ENCODE results near the gene AFAP1L1.

The AFAP1L1 gene

DNA sequence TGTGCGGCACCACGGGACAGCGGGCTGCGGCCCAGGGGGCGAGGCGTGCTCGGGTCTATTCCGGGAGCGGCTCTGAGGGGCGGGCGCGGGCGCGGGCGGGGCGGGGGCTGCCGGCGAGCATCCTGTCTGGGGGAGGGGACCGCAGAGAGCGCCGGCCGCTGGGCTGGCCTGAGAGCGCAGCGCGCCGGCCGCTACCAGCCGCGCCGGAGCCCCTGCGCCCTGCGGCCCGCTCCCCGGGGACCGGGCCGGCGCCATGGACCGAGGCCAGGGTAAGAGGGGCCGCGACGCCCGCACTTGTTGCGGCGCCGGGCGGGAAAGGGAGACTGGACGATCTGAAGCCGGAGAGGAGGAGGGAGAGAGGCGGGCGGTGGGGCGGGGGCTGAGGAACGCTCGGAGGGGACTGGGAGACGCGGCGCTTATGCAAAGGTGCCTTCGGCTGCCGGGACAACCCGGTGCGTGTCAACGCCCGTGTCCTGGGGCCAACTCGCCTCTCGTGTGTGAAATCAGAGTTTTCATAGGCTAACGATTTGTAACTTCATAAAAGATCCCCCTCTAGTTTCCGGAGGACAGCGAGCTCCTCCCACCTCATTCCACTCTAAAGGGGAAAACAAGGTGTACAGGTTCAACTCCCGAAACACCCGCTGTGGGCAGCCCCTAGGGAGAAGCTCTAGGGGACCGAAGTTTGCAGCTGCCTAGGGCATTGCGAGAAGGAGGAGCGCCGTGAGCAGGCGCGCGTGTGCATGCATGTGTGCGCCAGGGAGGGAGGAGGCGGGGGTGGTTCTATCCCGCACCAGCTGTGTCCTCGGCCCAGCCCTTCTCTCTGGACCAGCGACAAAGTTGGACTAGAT is at the start of gene AFAP1L1:
TSS of gene AFAP1L1 (plus strand) at position 144 of the 848 bp plus-strand sequence. CDS start at position 254, 110 bp downstream.
- DNase-seq: peak; percentile 35

DNA sequence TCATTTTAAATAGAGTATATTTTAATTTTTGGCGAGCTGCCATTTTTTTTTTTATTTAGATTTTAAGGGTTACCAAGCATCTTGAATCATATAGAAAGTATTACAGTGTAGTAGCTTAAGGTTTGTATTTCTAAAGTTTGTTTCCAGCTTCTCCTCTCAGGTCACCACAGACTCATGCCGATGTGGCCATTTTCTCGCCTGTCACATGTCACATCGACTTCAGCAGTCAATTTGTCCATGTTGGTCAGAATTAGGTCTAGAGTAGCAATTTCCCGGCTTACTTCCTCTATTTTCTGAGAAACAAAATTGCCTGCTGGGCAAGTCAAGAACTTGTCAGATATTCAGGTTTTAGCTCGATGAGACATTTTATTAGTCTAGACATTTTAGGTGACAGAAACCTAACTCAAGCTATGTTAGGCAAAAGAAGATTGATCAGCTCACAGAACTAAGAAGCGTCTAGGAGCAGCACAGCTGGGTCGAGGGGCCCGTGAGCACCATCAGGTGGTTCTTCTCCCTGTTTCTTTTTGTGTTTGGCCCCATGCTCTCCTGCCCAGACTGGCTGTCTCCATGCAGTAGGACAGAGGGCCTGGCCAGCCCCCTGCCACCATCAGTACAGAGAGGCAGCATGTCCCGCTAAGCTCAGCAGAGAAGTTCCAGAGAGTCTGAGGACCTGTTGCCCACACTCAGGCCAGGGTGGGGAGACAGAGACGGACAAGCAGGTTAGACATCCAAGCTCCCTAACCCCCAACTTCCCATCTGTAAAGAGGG is 48.4 kb upstream of the AFAP1L1 start:
- no peak for DNase-seq

DNA sequence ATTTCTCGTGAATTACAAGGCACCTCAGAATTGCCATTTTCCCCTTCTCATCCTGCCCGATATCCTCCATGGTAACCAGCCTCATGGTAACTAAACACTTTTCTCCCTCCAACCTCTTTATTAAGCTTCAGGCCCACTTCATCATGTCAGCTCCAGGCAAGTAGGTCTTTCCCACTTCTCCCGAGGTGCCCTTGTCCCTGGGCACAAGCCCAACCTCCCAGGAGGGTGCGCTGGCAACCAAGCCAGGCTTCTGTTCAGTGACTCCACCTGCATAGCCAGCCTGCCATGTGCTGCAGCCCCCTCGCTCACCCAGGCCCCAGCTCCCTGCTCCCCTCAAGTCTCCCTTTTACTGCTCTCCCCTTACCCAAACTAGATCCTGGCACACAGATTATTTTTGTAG is 47.4 kb upstream of the AFAP1L1 start:
- DNase-seq: no peak

DNA sequence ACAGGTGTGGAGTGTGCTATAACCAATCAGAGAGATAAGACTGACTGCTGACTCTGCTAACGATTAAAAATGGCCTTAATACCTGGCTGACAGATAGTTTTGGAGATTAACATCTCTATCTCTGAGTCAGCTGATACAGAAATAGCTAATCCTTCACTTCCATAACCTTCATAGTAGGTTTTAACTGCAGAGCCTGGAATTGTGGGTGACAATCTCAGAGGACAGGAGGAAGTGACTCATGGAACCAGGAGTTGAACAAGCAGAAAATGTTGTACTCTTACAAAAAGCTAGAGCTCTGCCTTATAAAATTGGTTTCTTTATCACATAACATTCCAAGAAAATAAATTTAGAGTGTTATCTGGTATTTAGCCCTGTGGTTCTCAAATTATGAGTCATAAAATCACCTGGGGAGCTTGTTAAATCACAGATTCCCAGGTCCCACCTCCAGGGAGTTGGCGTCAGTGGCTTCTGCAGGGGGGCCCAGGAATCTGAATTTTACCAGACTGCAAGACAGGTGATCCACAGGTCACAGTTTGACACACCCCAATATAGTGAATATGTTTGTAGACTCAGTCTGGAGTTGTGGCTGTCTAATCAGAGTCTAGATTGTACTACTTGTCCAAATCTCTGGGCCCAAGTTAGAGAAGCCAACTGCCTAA is 44.4 kb upstream of the AFAP1L1 start:
- no peak for DNase-seq

DNA sequence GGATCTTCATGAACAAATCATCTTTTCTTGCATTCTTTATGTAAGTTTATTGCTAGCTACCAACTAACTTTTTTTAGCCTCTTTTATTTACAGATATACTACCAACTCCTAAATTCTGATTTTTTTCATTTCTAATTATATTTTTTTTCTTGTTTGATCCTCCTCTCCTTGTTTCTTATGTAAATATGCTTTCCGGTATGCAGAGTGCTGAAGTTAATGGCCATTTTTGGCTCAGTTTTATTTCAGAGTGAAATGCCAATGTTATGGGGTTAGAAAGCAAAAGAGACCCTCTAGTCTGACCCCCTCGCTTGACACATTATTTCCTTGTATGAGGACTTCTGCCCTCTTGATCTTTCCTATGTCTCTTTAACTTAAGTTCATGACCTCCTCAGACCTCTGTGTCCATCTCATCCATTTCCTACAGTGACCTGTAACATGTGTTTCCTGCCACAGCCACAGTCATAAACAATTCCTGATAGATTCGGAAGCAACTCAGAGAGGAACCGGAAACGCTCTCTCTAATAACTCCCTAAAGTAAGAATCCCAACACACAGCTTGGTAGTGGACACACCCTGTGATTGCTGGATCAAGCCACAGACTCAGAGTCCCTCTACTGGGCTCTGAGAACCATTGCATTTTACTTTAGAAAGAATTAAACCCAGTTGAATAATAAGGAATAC is 42.9 kb upstream of the AFAP1L1 start:
- DNase-seq: no peak

DNA sequence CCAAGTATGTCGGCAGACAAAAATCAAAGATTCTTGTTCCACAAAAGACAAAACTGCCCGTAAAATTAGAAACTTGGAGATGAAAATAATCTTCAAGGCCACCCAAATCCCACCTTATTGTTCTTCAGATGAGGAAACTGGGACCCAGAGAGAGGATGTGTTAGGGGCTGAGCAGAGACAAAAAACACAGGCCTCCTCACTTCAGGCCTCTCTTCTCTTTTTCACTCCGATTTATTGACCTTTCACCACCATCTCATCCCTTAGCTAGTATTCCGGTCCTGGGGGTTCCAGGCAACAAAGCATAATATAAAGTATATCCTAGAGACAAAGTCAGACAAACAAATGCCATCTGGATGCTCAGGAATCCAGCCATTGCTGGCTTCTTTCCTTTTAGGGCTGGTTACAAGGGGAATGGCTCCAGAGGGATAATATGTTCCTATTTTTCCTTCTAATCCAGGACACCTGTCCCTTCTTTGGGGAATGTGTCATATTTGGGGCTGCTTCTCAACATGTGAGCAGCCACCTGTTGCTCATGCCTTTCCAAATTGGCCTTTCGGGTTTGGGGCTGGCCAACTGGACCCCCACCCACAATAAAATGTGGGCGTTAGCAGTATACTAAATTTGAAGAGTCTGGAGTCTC is 42.2 kb upstream of the AFAP1L1 start:
- DNase-seq: no peak

DNA sequence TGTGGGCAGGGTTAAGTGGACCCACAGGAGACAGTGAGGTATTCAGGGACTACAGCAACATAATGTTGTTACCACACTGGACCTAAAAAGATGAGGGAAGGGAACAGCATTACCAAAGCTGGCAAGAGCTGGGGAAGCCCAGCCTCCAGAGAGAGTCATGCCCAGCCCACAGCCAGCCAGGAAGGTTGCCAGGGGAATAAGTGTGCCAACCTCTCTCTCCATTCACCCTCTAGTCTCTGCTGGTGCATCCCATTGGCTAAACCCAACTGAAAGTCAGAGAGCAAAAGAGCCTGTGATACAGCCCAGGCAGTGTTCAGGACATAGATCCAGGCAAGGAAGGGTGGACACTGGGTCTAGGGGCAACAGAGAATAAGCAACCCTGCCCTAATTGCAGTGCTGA is 35.8 kb upstream of the AFAP1L1 start:
- DNase-seq: no peak

DNA sequence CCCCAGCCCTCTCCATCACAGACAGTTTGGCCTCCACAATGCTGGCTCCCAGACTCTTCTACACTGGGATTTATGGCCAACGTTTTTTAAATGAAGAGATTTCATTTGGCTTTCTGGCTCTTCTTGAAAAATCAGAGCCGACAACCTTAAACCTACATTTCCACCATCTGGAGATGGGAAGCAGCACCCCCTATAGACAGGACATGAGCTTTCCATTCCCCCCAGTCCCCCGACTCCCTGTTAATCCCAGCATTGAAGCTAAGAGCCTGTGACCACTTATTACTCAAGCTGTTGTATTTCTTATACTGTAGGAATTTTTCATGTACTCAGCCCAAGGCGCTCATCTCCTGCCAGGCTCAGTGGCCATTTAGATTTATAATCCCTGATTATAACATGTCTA is 34.0 kb upstream of the AFAP1L1 start:
- DNase-seq: no peak

DNA sequence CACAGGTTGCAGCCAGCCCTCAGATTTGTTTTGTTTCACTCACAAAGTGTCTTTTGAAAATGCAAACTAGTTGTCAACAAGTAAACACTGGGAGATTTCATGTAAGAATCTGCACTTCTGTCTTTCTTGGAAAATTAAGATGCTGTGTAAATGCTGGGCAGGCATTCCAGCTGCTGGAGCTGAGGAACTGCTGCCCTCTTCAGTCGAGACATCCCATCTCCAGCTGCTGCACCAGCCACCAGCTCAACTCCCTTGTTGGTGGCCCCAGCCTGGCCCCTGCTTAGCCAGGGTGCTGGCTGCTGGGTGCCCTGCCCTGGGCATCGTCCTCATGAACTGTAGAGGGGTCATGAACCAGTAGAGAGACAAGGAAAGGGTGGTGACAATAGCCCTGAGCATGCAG is 33.1 kb upstream of the AFAP1L1 start:
- no peak for DNase-seq

DNA sequence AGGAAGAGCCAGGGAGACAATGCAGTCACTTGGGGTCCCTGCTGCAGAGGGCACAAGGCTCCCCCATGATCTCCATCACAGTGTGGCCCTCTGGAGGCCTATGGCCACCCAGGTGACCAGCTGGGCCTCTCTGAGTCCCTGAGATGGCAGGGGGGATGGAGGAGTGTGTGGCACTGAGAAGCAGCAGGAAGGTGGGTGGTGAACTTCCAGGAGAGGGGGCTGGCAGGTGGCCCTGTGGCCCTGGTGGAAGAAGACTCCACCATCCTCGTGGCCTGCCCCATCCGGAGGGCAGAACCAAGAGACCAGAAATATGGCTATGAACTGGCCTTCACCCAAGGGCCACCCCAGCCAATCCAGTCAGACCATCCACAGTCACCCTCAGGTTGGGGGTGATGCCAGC is 31.7 kb upstream of the AFAP1L1 start:
- no peak for DNase-seq

DNA sequence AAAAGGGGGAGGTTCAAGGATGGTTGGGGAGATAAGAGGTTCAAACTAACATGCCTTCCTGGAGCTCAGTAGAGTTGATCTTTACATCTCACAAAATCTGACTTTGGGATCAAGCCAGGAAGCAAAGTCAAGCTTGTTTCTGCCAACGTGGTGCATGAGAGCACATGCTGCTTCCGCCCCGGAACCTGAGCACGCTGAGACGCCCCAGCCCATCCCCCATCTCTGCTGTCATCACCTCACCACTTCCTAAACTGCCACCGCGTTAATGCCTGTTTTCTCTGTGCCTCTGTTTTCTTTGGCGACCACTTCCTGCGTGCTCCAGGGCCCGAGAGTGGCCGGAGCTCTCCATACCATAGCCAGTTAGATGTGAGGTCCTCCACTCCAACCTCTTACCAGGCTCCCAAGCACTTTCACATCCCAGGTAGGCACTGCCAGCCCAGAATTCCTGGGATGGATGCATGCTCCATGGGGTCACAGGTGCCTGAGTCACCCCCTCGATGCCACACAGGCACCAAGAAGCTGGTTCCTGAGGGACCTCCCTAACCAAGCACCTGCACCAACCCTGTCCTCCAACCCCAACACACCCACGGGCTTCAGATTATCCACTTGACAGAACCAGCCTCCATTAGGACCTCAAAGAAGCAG is 31.2 kb upstream of the AFAP1L1 start:
- no peak for DNase-seq

DNA sequence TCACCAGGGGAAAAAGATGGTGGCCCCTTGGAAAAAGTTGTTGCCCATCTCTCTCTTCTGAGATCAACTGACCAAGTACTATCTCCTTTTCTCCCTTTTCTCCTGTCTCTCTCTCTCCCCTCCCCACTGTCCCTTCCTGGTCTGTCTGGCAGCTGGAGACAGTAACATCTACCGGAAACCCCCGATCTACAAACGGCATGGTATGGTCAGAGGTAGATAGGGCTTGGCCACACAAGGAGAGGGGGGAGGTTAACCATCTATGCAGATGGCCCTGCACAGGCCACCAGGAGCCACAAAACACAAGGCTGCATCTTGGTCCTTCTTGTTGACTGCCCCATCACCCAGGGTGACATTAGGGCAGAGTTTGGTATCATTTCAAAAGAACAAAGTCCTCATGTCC is 29.3 kb upstream of the AFAP1L1 start:
- DNase-seq: no peak

DNA sequence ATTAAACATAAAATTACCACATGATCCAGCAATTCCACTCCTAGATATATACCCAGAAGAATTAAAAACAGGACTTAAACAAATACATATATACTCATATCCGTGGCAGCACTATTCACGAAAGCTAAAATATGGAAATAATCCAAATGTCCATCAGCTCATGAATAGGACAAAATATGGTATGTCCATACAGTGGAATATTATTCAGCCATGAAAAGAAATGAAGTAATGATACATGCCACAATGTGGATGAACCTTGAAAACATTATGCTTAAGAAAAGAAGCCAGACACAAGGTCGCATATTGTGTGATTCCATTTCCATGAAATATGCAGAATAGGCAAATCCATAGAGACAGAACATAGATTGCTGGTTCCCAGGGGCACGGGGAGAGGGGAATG is 24.8 kb upstream of the AFAP1L1 start:
- DNase-seq: no peak

DNA sequence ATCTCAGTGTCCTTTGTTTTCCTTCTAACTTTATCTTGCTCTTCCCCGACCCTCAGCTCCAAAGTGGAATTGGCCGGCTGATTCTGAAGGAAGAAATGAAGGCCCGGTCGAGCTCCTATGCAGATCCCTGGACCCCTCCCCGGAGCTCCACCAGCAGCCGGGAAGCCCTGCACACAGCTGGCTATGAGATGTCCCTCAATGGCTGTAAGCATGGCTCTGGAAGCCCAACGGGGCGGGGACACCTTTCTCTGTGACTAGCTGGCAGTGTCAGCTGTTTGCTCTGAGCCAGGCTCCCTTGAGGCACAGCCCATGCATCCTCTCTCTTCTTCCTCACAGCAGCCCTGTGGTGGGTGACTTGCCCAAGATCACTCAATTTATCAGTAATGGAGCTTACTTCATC is 23.9 kb upstream of the AFAP1L1 start:
- DNase-seq: no peak

DNA sequence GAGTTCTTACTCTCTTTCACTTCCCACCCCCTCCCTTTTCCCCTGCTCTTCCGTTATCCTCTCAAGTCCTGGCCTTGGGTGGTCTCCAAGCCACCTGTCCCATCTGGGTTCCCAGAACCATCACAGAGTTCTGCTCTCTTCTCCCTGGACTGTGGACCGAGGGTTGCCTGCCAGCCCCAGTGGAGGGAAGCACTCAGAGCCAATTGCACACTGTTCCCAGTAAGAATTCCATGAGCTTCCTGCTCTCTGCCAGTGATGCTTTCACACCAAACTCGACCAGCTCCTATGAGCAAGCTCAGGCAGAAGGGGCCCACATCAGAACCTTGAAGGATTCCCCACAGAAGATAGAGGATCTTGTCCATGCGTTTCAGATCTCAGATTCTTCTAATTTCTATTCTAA is 20.1 kb upstream of the AFAP1L1 start:
- DNase-seq: no peak

DNA sequence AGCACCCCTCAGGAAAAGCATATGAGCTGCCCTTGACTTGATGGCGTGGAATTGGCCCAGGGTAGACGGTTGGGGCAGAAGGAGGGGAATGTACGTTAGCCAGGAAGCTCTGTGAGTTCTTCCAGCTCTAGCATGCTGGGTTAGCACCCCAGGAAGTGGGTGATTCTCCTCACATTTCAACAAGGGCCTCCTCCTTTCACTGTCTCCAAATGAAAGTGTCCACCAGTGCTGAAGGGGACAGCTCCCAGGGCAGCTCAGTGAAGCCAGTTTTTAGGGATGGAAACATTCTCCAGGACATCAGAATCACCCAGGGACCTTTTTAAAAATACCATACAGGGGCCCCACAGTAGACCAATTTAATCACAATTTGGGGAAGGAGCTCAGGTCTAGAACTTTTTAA is 17.2 kb upstream of the AFAP1L1 start:
- no peak for DNase-seq

DNA sequence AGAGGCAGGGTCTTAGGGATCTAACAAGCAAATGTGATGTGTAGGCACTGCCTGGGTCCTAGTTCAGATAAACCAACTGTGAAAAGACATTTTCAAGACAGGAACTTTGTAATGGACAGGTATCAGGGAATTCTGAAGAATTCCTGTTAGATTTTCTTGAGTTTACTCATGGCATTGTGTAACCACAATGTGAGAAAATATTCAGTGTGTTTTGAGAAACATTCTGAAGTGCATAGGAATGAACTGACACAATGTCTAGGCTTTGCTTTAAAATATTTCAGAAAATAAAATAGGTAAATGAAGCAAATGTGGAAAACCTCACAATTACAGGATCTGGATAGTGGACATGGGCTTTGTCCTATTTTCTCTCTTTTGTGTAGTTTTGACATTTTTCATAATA is 15.2 kb upstream of the AFAP1L1 start:
- no peak for DNase-seq

DNA sequence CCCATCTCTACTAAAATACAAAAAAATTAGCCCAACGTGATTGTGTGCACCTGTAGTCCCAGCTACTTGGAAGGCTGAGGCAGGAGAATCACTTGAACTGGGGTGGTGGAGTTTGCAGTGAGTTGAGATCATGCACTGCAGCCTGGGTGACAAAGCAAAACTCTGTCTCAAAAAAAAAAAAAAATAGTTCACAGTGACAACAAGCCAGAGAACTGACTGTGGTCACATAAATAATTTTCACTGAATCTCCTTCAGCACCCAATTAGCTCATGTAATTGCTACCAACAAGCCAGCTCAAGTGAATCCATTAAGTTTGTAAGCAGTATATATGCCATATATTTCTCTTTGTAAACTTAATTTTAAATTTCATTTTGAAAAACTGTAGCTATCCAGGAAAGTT is 14.5 kb upstream of the AFAP1L1 start:
- DNase-seq: no peak

DNA sequence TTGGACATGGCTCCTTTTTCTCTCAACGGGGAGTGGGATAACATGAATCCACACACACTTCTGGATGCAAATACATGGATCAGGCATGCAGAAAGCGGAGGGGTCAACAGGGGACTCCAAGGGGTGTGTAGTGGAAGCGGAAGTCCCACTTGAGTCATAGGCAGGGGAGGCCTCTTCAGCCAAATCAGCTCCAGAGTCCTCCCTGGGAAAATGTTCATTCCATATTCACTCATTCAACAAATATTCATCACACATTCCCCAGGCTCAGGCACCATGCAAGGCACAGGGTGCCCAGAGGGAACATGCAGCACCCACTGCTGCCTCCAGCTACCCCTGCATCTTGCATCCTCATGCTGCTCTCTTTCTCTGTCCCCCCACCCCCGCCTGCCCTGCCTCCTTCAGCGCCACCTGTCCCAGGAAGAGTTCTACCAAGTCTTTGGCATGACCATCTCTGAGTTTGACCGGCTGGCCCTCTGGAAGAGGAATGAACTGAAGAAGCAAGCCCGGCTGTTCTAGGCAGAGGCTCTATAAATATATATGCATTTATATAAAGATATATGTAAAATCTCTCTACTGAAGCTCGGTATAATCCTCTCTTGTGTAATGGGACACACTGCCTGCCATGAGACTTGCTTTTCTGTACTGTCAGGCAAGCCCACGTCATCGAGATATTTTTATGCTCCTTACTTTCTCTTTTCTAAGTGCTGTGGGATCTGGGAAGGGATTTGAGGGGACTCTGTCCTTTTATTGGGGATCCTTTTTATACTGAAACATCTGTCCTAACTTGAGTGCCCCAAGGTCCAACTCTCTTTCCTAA is 13.6 kb upstream of the AFAP1L1 start:
- no peak for DNase-seq

DNA sequence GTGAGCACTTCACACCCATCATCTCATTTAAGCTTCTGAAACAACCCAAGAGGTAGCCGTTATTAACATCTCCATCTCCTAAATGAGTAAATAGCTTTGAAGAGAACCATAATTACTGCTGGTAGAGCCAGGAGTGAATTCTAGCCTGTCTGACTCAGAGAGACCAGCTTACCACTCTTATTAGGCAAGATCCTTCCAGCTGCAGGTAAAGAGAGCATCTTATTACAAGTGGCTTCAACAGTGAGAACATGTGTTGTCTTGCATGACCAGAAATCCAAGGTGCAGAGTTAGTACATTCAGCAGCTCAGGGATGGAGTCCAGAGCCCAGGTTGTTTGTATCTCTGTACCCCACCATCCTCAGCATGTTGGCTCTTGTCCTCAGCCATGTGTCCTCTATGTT is 10.9 kb upstream of the AFAP1L1 start:
- no peak for DNase-seq

DNA sequence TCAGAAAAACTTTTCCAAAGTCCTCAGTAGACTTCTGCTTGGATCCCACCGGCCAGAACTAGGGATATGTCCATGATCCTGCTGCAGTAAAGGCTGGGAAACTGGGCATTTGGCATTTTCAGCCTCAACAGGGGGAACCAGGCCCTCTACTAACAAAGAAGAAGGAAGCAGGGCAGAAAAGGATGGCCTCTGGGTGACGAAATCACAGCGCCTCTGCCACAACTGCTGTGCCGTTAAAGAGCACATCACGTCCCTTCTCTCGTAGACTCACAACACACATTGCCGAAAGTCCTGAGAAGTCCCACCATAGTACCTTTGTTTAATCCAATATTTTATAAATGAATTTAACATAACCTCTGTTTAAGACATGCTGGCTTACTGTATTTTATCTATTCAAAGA is 10.4 kb upstream of the AFAP1L1 start:
- no peak for DNase-seq

Data from NCI-H2171 treated with DMSO at 0.1 percent for 48 hours (cell line).